ENCODE measurements around the gene RSPRY1.

DNA sequence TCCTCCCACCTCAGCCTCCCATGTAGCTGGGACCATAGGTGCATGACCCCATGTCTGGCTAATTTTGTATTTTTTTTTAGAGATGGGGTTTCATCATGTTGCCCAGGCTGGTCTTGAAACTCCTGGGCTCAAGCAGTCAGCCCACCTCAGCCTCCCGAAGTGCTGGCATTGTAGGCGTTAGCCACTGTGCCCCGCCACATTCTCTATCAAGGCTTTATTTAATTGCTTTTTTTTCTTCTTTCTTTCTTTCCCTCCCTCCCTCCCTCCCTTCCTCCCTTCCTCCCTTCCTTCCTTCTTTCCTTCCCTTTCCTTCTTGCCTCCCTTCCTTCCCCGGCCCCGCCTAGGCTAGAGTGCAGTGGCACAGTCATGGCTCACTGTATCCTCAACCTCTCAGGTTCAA, 23.7 kb downstream of the RSPRY1 start:
- TF ChIP-seq CREB1 (IDR thresholded peaks at IDR 0.05; ENCODE audit: low read depth): no peak
- TF ChIP-seq TAF1 (IDR thresholded peaks at IDR 0.05; ENCODE audit: low read depth): no peak
- no peak for TF ChIP-seq RAD21 (IDR thresholded peaks at IDR 0.05; ENCODE audit: low read depth)
- TF ChIP-seq TCF12 (IDR thresholded peaks at IDR 0.05; ENCODE audit: low read depth): no peak
- no peak for TF ChIP-seq FOXM1 (IDR thresholded peaks at IDR 0.05; ENCODE audit: borderline replicate concordance, low read depth)
- no peak for TF ChIP-seq YY1 (IDR thresholded peaks at IDR 0.05; ENCODE audit: low read depth)
- TF ChIP-seq, protein P1, sequence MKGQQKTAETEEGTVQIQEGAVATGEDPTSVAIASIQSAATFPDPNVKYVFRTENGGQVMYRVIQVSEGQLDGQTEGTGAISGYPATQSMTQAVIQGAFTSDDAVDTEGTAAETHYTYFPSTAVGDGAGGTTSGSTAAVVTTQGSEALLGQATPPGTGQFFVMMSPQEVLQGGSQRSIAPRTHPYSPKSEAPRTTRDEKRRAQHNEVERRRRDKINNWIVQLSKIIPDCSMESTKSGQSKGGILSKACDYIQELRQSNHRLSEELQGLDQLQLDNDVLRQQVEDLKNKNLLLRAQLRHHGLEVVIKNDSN (IDR thresholded peaks at IDR 0.05): no peak
- TF ChIP-seq, protein P2, sequence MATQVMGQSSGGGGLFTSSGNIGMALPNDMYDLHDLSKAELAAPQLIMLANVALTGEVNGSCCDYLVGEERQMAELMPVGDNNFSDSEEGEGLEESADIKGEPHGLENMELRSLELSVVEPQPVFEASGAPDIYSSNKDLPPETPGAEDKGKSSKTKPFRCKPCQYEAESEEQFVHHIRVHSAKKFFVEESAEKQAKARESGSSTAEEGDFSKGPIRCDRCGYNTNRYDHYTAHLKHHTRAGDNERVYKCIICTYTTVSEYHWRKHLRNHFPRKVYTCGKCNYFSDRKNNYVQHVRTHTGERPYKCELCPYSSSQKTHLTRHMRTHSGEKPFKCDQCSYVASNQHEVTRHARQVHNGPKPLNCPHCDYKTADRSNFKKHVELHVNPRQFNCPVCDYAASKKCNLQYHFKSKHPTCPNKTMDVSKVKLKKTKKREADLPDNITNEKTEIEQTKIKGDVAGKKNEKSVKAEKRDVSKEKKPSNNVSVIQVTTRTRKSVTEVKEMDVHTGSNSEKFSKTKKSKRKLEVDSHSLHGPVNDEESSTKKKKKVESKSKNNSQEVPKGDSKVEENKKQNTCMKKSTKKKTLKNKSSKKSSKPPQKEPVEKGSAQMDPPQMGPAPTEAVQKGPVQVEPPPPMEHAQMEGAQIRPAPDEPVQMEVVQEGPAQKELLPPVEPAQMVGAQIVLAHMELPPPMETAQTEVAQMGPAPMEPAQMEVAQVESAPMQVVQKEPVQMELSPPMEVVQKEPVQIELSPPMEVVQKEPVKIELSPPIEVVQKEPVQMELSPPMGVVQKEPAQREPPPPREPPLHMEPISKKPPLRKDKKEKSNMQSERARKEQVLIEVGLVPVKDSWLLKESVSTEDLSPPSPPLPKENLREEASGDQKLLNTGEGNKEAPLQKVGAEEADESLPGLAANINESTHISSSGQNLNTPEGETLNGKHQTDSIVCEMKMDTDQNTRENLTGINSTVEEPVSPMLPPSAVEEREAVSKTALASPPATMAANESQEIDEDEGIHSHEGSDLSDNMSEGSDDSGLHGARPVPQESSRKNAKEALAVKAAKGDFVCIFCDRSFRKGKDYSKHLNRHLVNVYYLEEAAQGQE (IDR thresholded peaks at IDR 0.05; ENCODE audit: low read depth): no peak
- TF ChIP-seq EGR1 (IDR thresholded peaks at IDR 0.05): no peak
- no peak for TF ChIP-seq ZBTB7A (IDR thresholded peaks at IDR 0.05; ENCODE audit: low read depth)
- TF ChIP-seq EP300 (IDR thresholded peaks at IDR 0.05; ENCODE audit: borderline replicate concordance): no peak
- TF ChIP-seq NFIC (IDR thresholded peaks at IDR 0.05): no peak
- TF ChIP-seq CEBPB (IDR thresholded peaks at IDR 0.05): no peak
- TF ChIP-seq TEAD4 (IDR thresholded peaks at IDR 0.05): no peak
